CD4-positive, alpha-beta memory T cell (primary cell): ENCODE results near the gene PHYKPL. TPM values are rescaled to one million over a fixed set of nuclear protein-coding genes. Genes with fewer than 3 reads are reported as not detected.

Source experiments
- CTCF ChIA-PET: fragments of 350-600 bp; sonication (Branson Sonifier 250); formaldehyde crosslinking; loops from one replicate; lab custom pipeline; 2021; ENCODE audit warnings: inconsistent platforms; ENCODE audit not compliant: partially characterized antibody; lab: Charles Lee
- POLR2A ChIA-PET: fragments of 350-600 bp; sonication (Branson Sonifier 250); formaldehyde crosslinking; loops from one replicate; lab custom pipeline; 2021; ENCODE audit not compliant: partially characterized antibody; lab: Charles Lee
- DNase-seq, 5 donors: peaks; one replicate each; pipeline versions ENCODE4 v3.0.0 to v3.0.0-alpha.2; 2020 to 2022; ENCODE audit warnings: mixed read lengths in 1 of 5
- H3K27ac ChIP-seq: one replicate; pipeline ENCODE4 v1.7.0; 2013; ENCODE audit warnings: low read depth, low read length
- H3K27me3 ChIP-seq: 2 replicates; pipeline ENCODE4 v1.7.0; 2013; ENCODE audit warnings: mild to moderate bottlenecking, low read length, moderate library complexity; ENCODE audit not compliant: insufficient read depth
- H3K36me3 ChIP-seq: 2 replicates; pipeline ENCODE4 v1.7.0; 2013; ENCODE audit warnings: mild to moderate bottlenecking, low read length, moderate library complexity; ENCODE audit not compliant: insufficient read depth
- H3K4me1 ChIP-seq: 2 replicates; pipeline ENCODE4 v1.7.0; 2013; ENCODE audit warnings: mild to moderate bottlenecking, low read length, moderate library complexity; ENCODE audit not compliant: insufficient read depth
- H3K4me3 ChIP-seq, 2 donors: one replicate each; pipeline ENCODE4 v1.7.0; 2013; ENCODE audit warnings: low read length in 2 of 2, mild to moderate bottlenecking in 1 of 2
- H3K9me3 ChIP-seq, 2 donors: one replicate each; pipeline ENCODE4 v1.7.0; 2013; ENCODE audit warnings: low read length in 2 of 2, control low read depth in 1 of 2; ENCODE audit not compliant: control insufficient read depth in 1 of 2
- H3K27ac Mint-ChIP-seq, 7 donors: one replicate each; pipeline ENCODE4 v1.8.0; 2020 to 2021; ENCODE audit warnings: mixed read lengths in 7 of 7, mild to moderate bottlenecking in 6 of 7, inconsistent platforms in 3 of 7, moderate library complexity in 3 of 7
- H3K27me3 Mint-ChIP-seq, 2 donors: one replicate each; pipeline ENCODE4 v1.8.0; 2020 to 2021; ENCODE audit warnings: mixed read lengths in 2 of 2
- H3K36me3 Mint-ChIP-seq, 2 donors: one replicate each; pipeline ENCODE4 v1.8.0; 2020 to 2021; ENCODE audit warnings: mixed read lengths in 2 of 2, inconsistent platforms in 1 of 2, mild to moderate bottlenecking in 1 of 2
- H3K4me1 Mint-ChIP-seq, 4 donors: one replicate each; pipeline ENCODE4 v1.8.0; 2020 to 2021; ENCODE audit warnings: mixed read lengths in 4 of 4, mild to moderate bottlenecking in 1 of 4
- H3K4me3 Mint-ChIP-seq, 8 donors: one replicate each; pipeline ENCODE4 v1.8.0; 2020 to 2021; ENCODE audit warnings: mixed read lengths in 8 of 8, mild to moderate bottlenecking in 7 of 8, moderate library complexity in 6 of 8, inconsistent platforms in 3 of 8
- H3K9me3 Mint-ChIP-seq, 8 donors: one replicate each; pipeline ENCODE4 v1.8.0; 2020 to 2021; ENCODE audit warnings: mixed read lengths in 8 of 8, mild to moderate bottlenecking in 5 of 8, inconsistent platforms in 3 of 8, moderate library complexity in 1 of 8
- intact Hi-C: fragments of 100-400 bp; cut with micrococcal nuclease; formaldehyde crosslinking; loops from one replicate; pipeline ENCODE4 v1.15.1; 2023
- polyA plus RNA-seq, 2 donors: library from polyadenylated mRNA; unstranded; fragments of 300-500 nt; fragmentation: Illumina TruSeq; gene quantifications; one replicate each; pipeline ENCODE4 v1.2.3, GENCODE V29; 2021
- total RNA-seq, 2 experiments: library from RNA; stranded (reverse); gene quantifications; one replicate each; pipeline ENCODE4 v1.2.3, GENCODE V29; 2021

PHYKPL gene
- total and polyA plus RNA-seq, 4 experiments from 2014 or later, result 38.7 to 251 (median 139) TPM

- Mint-ChIP-seq H3K4me3 (no peak overlapping the region), H3K36me3 (peaks cover 0 to 3% of the 10 kb centered on the region in 2 donors), H3K4me1 (peaks cover 11 to 29% (median 17%) of the 10 kb centered on the region in 4 donors), H3K9me3 (peaks cover 0 to 2% (median 0%) of the 10 kb centered on the region in 8 donors), H3K27me3 (peaks cover 0 to 1% of the 10 kb centered on the region in 2 donors), H3K27ac (no peak overlapping the region)
- no peaks in the 10 kb centered on the region for H3K36me3 ChIP-seq
- ChIA-PET CTCF (no interaction called here), POLR2A (no interaction called here)
- H3K27me3 ChIP-seq, result no peaks in the 10 kb centered on the region
- DNase-seq, result no peak
- intact Hi-C loops, result no loop called here
- H3K4me3 ChIP-seq, result no peak overlapping the region
- no peaks in the 10 kb centered on the region for H3K9me3 ChIP-seq
- H3K4me1 ChIP-seq, result peaks cover 14% of the 10 kb centered on the region
- no peak overlapping the region for H3K27ac ChIP-seq
These were observed 12.8 kb upstream of the PHYKPL start for GRCh38 chr5:178245389-178245788.

DNA sequence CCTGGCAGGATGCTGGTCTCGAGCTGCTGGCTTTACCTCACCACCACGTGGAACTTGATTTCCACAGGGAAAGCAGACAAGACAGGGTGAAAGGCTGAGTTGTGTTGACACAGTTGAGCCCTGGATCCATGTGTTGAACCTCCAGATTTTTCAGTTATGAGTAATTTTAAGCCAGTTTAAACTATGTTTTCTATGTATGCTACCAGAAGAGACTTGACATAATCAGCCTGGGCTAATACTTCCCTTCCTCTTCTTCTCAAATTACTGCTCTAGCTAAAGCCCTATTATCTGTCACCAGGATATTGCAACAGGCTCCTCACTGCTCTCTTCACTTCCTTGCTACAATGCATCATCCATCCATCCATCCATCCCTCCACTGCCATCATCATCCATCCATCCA, 12.0 kb upstream of the PHYKPL start:
- Mint-ChIP-seq H3K36me3 (peaks cover 0 to 2% of the 10 kb centered on the region in 2 donors), H3K27me3 (peaks cover 0 to under 1% of the 10 kb centered on the region in 2 donors), H3K4me3 (no peak overlapping the region), H3K9me3 (peaks cover 0 to 2% (median 0%) of the 10 kb centered on the region in 8 donors), H3K4me1 (peaks cover 10 to 28% (median 17%) of the 10 kb centered on the region in 4 donors), H3K27ac (peak overlapping the region in 1 of 7 donors; percentile 48)
- Histone ChIP-seq H3K36me3 (no peaks in the 10 kb centered on the region), H3K27me3 (no peaks in the 10 kb centered on the region), H3K9me3 (no peaks in the 10 kb centered on the region), H3K4me3 (no peak overlapping the region), H3K27ac (no peak overlapping the region), H3K4me1 (peaks cover 22% of the 10 kb centered on the region)
- no peak for DNase-seq
- intact Hi-C loops, result no loop called here
- CTCF ChIA-PET, result no interaction called here
- POLR2A ChIA-PET, result no interaction called here

GRCh38 chr5:178242416-178242815, 9.8 kb upstream of the PHYKPL start:
- H3K36me3 ChIP-seq, result no peaks in the 10 kb centered on the region
- no peak for DNase-seq
- intact Hi-C loops, result no loop called here
- no peak overlapping the region for H3K27ac ChIP-seq
- Mint-ChIP-seq H3K9me3 (no peaks in the 10 kb centered on the region), H3K4me3 (peak overlapping the region in 2 of 8 donors; percentile 50 to 57), H3K36me3 (no peaks in the 10 kb centered on the region), H3K27me3 (no peaks in the 10 kb centered on the region), H3K27ac (peak overlapping the region in 2 of 7 donors; percentile 4 to 71), H3K4me1 (peaks cover 12 to 40% (median 28%) of the 10 kb centered on the region in 4 donors)
- no peak overlapping the region for H3K4me3 ChIP-seq
- no peaks in the 10 kb centered on the region for H3K9me3 ChIP-seq
- peaks cover 32% of the 10 kb centered on the region for H3K4me1 ChIP-seq
- ChIA-PET CTCF (no interaction called here), POLR2A (no interaction called here)
- H3K27me3 ChIP-seq, result no peaks in the 10 kb centered on the region

GRCh38 chr5:178241688-178242231, 9.2 kb upstream of the PHYKPL start:
- Mint-ChIP-seq H3K27me3 (no peaks in the 10 kb centered on the region), H3K4me1 (peaks cover 12 to 40% (median 31%) of the 10 kb centered on the region in 4 donors), H3K36me3 (no peaks in the 10 kb centered on the region), H3K4me3 (no peak overlapping the region), H3K9me3 (no peaks in the 10 kb centered on the region), H3K27ac (peak overlapping the region in 1 of 7 donors; percentile 71)
- no peak overlapping the region for H3K27ac ChIP-seq
- H3K4me1 ChIP-seq, result peaks cover 38% of the 10 kb centered on the region
- H3K27me3 ChIP-seq, result no peaks in the 10 kb centered on the region
- no peak for DNase-seq
- ChIA-PET POLR2A (no interaction called here), CTCF (no interaction called here)
- H3K36me3 ChIP-seq, result no peaks in the 10 kb centered on the region
- H3K9me3 ChIP-seq, result no peaks in the 10 kb centered on the region
- intact Hi-C loops, result no loop called here
- no peak overlapping the region for H3K4me3 ChIP-seq

DNA sequence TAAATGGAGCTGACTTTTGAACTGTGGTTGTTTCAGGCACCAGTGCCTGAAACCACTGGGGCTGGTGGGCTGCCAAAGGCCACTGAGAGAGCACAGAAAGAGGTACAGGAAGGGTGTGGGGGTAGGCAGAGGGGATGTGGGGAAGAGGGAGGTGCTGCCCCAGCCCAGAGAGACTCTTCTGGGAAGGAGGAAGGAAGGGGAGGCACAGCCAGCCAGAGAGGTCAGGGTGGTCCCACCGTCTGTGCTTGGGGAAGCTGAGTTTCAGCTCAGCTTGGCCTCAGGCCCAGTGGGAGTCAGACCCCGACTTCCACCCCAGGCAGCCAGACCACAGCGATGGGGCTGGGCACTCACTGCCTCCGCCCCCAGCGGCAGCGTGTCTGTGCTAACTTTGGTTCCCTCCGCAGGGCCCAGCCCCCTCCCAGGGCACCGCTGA, 8.6 kb upstream of the PHYKPL start:
- Histone ChIP-seq H3K4me3 (no peak overlapping the region), H3K9me3 (no peaks in the 10 kb centered on the region), H3K27ac (no peak overlapping the region), H3K36me3 (no peaks in the 10 kb centered on the region), H3K4me1 (peaks cover 40% of the 10 kb centered on the region), H3K27me3 (no peaks in the 10 kb centered on the region)
- peak overlapping the region in 5 of 8 donors; percentile 27 to 62 (median 44) for H3K4me3 Mint-ChIP-seq
- H3K27ac Mint-ChIP-seq, result peak overlapping the region in 6 of 7 donors; percentile 32 to 87 (median 73)
- ChIA-PET POLR2A (interaction anchor here (1.0 kb wide), 1 partner anchor 10 kb away, joined by 3 read pairs; no protein-coding TSS in a partner anchor), CTCF (no interaction called here)
- no peaks in the 10 kb centered on the region for H3K36me3 Mint-ChIP-seq
- H3K9me3 Mint-ChIP-seq, result no peaks in the 10 kb centered on the region
- H3K4me1 Mint-ChIP-seq, result peaks cover 12 to 45% (median 32%) of the 10 kb centered on the region in 4 donors
- intact Hi-C loops, result no loop called here
- no peaks in the 10 kb centered on the region for H3K27me3 Mint-ChIP-seq
- DNase-seq, result no peak

GRCh38 chr5:178240766-178241165, 8.2 kb upstream of the PHYKPL start:
- H3K4me3 Mint-ChIP-seq, result peak overlapping the region in 6 of 8 donors; percentile 27 to 62 (median 49)
- Histone ChIP-seq H3K27ac (no peak overlapping the region), H3K36me3 (no peaks in the 10 kb centered on the region), H3K4me3 (no peak overlapping the region), H3K27me3 (no peaks in the 10 kb centered on the region), H3K4me1 (peaks cover 42% of the 10 kb centered on the region), H3K9me3 (no peaks in the 10 kb centered on the region)
- peak overlapping the region; percentile 32 to 87 (median 74) for H3K27ac Mint-ChIP-seq
- intact Hi-C loops, result no loop called here
- no peaks in the 10 kb centered on the region for H3K36me3 Mint-ChIP-seq
- CTCF ChIA-PET, result no interaction called here
- H3K9me3 Mint-ChIP-seq, result no peaks in the 10 kb centered on the region
- peaks cover 12 to 46% (median 32%) of the 10 kb centered on the region in 4 donors for H3K4me1 Mint-ChIP-seq
- no peaks in the 10 kb centered on the region for H3K27me3 Mint-ChIP-seq
- DNase-seq, result no peak
- POLR2A ChIA-PET, result interaction anchor here (1.0 kb wide), 1 partner anchor 11 kb away, joined by 3 read pairs; no protein-coding TSS in a partner anchor

DNA sequence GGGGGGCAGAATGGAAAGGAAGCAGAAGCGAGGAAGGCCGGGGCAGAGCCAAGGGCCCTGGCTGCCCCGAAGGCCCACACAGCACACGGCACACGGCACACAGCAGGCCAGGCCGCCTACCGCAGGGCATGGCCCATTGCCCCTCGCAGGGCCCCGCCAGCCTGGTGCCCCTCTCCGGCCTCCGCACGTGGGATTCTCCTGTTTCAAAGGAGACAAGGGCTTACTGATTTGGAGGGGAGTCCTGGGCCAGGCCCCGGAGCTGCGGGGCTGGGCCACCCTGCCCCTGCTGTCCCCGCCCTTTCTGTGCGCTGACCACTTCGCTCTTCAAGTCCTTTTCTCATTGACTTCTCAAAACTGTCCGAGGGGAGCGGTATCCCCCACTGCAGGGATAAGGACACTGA, 7.7 kb upstream of the PHYKPL start:
- H3K27ac ChIP-seq, result no peak overlapping the region
- H3K4me1 ChIP-seq, result peaks cover 42% of the 10 kb centered on the region
- peak overlapping the region in 7 of 8 donors; percentile 20 to 53 (median 39) for H3K4me3 Mint-ChIP-seq
- peak overlapping the region in 5 of 7 donors; percentile 48 to 87 (median 81) for H3K27ac Mint-ChIP-seq
- no peaks in the 10 kb centered on the region for H3K36me3 ChIP-seq
- ChIA-PET CTCF (no interaction called here), POLR2A (interaction anchor here (1.0 kb wide), 1 partner anchor 11 kb away, joined by 3 read pairs; no protein-coding TSS in a partner anchor)
- DNase-seq, result no peak
- peaks cover 12 to 46% (median 34%) of the 10 kb centered on the region in 4 donors for H3K4me1 Mint-ChIP-seq
- intact Hi-C loops, result no loop called here
- H3K9me3 ChIP-seq, result no peaks in the 10 kb centered on the region
- H3K9me3 Mint-ChIP-seq, result no peaks in the 10 kb centered on the region
- no peaks in the 10 kb centered on the region for H3K27me3 ChIP-seq
- no peaks in the 10 kb centered on the region for H3K36me3 Mint-ChIP-seq
- H3K27me3 Mint-ChIP-seq, result no peaks in the 10 kb centered on the region
- H3K4me3 ChIP-seq, result no peak overlapping the region
